PC-3 (cell line): ENCODE measurements around the gene MYH11. TPM values are rescaled to one million over a fixed set of nuclear protein-coding genes. Genes with fewer than 3 reads are reported as not detected.
"Not testable (repeated sequence)": the region's sequence is repeated elsewhere in the genome, so short reads cannot be mapped to it uniquely, and the experiment has no call there.

Source experiments
- ATAC-seq: fragments of 200-7000 bp; cut with Tn5 transposase; 2 replicates; pipeline ENCODE4 v1.9.1; 2020; ENCODE audit warnings: mild to moderate bottlenecking, moderate library complexity
- BruUV-seq: library from RNA; stranded (reverse); fragments of 400-500 nt; replicated peaks from 2 replicates; lab custom pipeline; 2021; lab: Mats Ljungman, UMichigan
- CTCF ChIA-PET: fragments of 300-600 bp; sonication (Branson Sonifier 250); formaldehyde crosslinking; loops from one replicate; lab custom pipeline; 2022; ENCODE audit warnings: antibody characterized with exemption; lab: Charles Lee
- POLR2A ChIA-PET: fragments of 300-600 bp; sonication (Branson Sonifier 250); formaldehyde crosslinking; loops from one replicate; lab custom pipeline; 2022; ENCODE audit warnings: antibody characterized with exemption; ENCODE audit not compliant: unreplicated experiment; lab: Charles Lee
- DNase-seq: peaks from one replicate; pipeline ENCODE4 v3.0.0-alpha.2; 2015
- H2AFZ ChIP-seq: fragments of 300-600 bp; sonication (generic); 2 replicates; pipeline ENCODE4 v1.6.0; 2016; ENCODE audit warnings: antibody characterized with exemption, low read length
- H3F3A ChIP-seq: fragments of 300-600 bp; sonication (generic); one replicate; pipeline ENCODE4 v1.6.0; 2017; ENCODE audit warnings: antibody characterized with exemption, low read length, control low read depth, mild to moderate bottlenecking; ENCODE audit not compliant: unreplicated experiment
- H3K27ac ChIP-seq: fragments of 300-600 bp; sonication (generic); 2 replicates; pipeline ENCODE4 v1.5.1; 2016; ENCODE audit warnings: mild to moderate bottlenecking, low read length
- H3K27me3 ChIP-seq: fragments of 300-600 bp; sonication (generic); 2 replicates; pipeline ENCODE4 v1.6.1; 2016; ENCODE audit warnings: low read length, mixed read lengths
- H3K36me3 ChIP-seq: fragments of 300-600 bp; sonication (generic); 2 replicates; pipeline ENCODE4 v1.6.1; 2016; ENCODE audit warnings: low read depth, mixed run types, low read length, mixed read lengths
- H3K4me1 ChIP-seq: fragments of 300-600 bp; sonication (generic); 2 replicates; pipeline ENCODE4 v1.5.1; 2016; ENCODE audit warnings: low read length; ENCODE audit not compliant: insufficient read depth
- H3K4me2 ChIP-seq: fragments of 300-600 bp; sonication (generic); 2 replicates; pipeline ENCODE4 v1.6.0; 2016; ENCODE audit warnings: low read length
- H3K4me3 ChIP-seq: fragments of 300-600 bp; sonication (generic); 2 replicates; pipeline ENCODE4 v1.5.1; 2016; ENCODE audit warnings: mild to moderate bottlenecking, low read length, mixed read lengths
- H3K79me2 ChIP-seq: fragments of 300-600 bp; sonication (generic); 2 replicates; pipeline ENCODE4 v1.6.1; 2017; ENCODE audit warnings: low read length, mixed read lengths
- H3K9ac ChIP-seq: fragments of 300-600 bp; sonication (generic); 2 replicates; pipeline ENCODE4 v1.6.0; 2016; ENCODE audit warnings: mild to moderate bottlenecking, low read length
- H3K9me2 ChIP-seq: fragments of 300-600 bp; sonication (generic); replicated peaks from 2 replicates; pipeline ENCODE4 v1.6.1; 2016; ENCODE audit warnings: mixed run types, low read length, mixed read lengths
- H3K9me3 ChIP-seq: fragments of 300-600 bp; sonication (generic); 2 replicates; pipeline ENCODE4 v1.6.1; 2016; ENCODE audit warnings: low read length, mixed read lengths
- H4K20me1 ChIP-seq: fragments of 300-600 bp; sonication (generic); 2 replicates; pipeline ENCODE4 v1.6.1; 2016; ENCODE audit warnings: low read length, mixed read lengths
- EZH2 ChIP-seq: fragments of 300-600 bp; sonication (generic); IDR thresholded peaks from one replicate; pipeline ENCODE4 v1.6.1; 2017; ENCODE audit warnings: antibody characterized with exemption, mild to moderate bottlenecking, low read length; ENCODE audit not compliant: unreplicated experiment
- EZH2phosphoT487 ChIP-seq: fragments of 300-600 bp; sonication (generic); IDR thresholded peaks from 2 replicates; pipeline ENCODE4 v1.6.1; 2018; ENCODE audit warnings: mild to moderate bottlenecking, antibody characterized with exemption, low read length, borderline replicate concordance
- intact Hi-C: fragments of 100-400 bp; cut with micrococcal nuclease; formaldehyde crosslinking; loops from 2 replicates; pipeline ENCODE4 v1.9.0; 2023
- total RNA-seq: library from RNA; depleted of rRNA; stranded (reverse); fragments of >200 nt; gene quantifications from 2 replicates; pipeline ENCODE4 v1.2.3, GENCODE V29; 2014
- TF ChIP-seq, protein P1 (sequence below): fragments of 300-600 bp; sonication (generic); conservative IDR thresholded peaks from 2 replicates; pipeline ENCODE4 v1.5.1; 2017; ENCODE audit warnings: antibody characterized with exemption, low read depth, mild to moderate bottlenecking, low read length

The MYH11 gene
- total RNA-seq, 1 experiment from 2014 or later = not detected

DNA sequence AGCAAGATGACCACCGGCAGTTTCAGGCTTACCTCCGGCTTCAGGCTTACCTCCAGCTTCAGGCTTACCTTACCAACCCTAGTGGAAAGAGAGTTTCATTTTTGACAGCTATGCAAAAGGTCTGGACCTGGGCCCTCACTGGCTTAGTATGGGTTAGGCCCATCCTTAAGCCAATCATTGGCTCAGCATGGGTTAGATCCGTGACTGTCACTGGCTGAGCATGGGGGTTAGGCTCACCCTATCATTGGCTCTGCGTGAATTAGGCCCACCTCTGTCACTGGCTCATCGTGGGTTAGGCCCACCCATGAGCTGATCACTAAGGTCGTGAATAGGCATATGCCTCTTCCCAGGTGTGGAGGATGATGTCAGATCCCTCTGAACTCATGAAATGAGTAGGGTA is 198.7 kb downstream of the MYH11 start:
- Histone ChIP-seq H3K4me3 (no peak overlapping the region), H3K9ac (no peak overlapping the region), H3K27me3 (no peaks in the 10 kb centered on the region), H3K9me2 (no peaks in the 10 kb centered on the region), H3K9me3 (no peaks in the 10 kb centered on the region), H3K79me2 (peaks cover 50% of the 10 kb centered on the region), H3K4me1 (peaks cover under 1% of the 10 kb centered on the region; the same call in 1 of the 2 replicates), H4K20me1 (no peaks in the 10 kb centered on the region), H3K36me3 (no peaks in the 10 kb centered on the region), H3F3A (no peaks in the 10 kb centered on the region), H3K4me2 (no peak overlapping the region), H3K27ac (no peak overlapping the region), H2AFZ (no peak overlapping the region)
- TF ChIP-seq EZH2 = no peak
- TF ChIP-seq, protein P1, sequence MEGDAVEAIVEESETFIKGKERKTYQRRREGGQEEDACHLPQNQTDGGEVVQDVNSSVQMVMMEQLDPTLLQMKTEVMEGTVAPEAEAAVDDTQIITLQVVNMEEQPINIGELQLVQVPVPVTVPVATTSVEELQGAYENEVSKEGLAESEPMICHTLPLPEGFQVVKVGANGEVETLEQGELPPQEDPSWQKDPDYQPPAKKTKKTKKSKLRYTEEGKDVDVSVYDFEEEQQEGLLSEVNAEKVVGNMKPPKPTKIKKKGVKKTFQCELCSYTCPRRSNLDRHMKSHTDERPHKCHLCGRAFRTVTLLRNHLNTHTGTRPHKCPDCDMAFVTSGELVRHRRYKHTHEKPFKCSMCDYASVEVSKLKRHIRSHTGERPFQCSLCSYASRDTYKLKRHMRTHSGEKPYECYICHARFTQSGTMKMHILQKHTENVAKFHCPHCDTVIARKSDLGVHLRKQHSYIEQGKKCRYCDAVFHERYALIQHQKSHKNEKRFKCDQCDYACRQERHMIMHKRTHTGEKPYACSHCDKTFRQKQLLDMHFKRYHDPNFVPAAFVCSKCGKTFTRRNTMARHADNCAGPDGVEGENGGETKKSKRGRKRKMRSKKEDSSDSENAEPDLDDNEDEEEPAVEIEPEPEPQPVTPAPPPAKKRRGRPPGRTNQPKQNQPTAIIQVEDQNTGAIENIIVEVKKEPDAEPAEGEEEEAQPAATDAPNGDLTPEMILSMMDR = no peak
- TF ChIP-seq EZH2phosphoT487 = no peak
- CTCF ChIA-PET = no interaction called here
- intact Hi-C loops = no loop called here
- POLR2A ChIA-PET = no interaction called here
- no peak for ATAC-seq
- BruUV-seq = no TSS peak
- no peak for DNase-seq

DNA sequence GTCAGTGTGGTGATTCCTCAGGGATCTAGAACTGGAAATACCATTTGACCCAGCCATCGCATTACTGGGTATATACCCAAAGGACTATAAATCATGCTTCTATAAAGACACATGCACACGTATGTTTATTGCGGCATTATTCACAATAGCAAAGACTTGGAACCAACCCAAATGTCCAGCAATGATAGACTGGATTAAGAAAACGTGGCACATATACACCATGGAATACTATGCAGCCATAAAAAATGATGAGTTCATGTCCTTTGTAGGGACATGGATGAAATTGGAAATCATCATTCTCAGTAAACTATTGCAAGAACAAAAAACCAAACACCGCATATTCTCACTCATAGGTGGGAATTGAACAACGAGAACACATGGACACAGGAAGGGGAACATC is 201.3 kb downstream of the MYH11 start:
- H3K4me3 ChIP-seq, H3K9me3 ChIP-seq, H3F3A ChIP-seq, H4K20me1 ChIP-seq, H3K4me1 ChIP-seq, H3K9me2 ChIP-seq, ATAC-seq, DNase-seq, H3K27me3 ChIP-seq, CTCF ChIA-PET, POLR2A ChIA-PET, BruUV-seq, H3K4me2 ChIP-seq, H3K9ac ChIP-seq, intact Hi-C loops, H2AFZ ChIP-seq, H3K36me3 ChIP-seq, H3K27ac ChIP-seq: not testable (repeated sequence)
- peaks cover 71% of the 10 kb centered on the region for H3K79me2 ChIP-seq

DNA sequence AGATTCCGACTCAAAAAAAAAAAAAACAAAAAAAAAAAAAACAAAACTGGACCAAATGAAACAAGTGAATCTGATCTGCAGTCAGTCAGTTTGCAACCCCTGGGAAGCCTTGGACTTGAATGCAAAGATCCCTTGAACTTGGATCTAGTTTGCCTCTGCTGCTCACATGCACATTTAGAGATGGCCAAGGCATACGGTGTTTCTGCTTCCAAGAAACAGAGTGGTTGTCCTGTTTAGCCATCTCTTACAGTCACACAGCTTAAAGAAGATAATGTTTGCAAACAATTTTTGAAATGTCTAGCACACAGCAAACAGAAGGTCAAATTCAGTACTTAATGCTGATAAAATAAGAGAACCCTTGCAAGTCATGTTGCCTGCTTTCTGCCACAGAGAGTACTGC is 202.2 kb downstream of the MYH11 start:
- TF ChIP-seq EZH2phosphoT487 (no peak), EZH2 (no peak)
- TF ChIP-seq, protein P1 = no peak
- H4K20me1 ChIP-seq = no peaks in the 10 kb centered on the region
- no peak overlapping the region for H3K4me3 ChIP-seq
- peaks cover 71% of the 10 kb centered on the region for H3K79me2 ChIP-seq
- ChIA-PET CTCF (no interaction called here), POLR2A (no interaction called here)
- H3K27me3 ChIP-seq = no peaks in the 10 kb centered on the region
- H3K36me3 ChIP-seq = no peaks in the 10 kb centered on the region
- no peak for DNase-seq
- no peak overlapping the region for H3K4me2 ChIP-seq
- no peaks in the 10 kb centered on the region for H3K9me3 ChIP-seq
- no peak overlapping the region for H3K9ac ChIP-seq
- H3K9me2 ChIP-seq = no peaks in the 10 kb centered on the region
- no peak for ATAC-seq
- peaks cover 4% of the 10 kb centered on the region; the same call in 1 of the 2 replicates for H3K4me1 ChIP-seq
- intact Hi-C loops = no loop called here
- no TSS peak for BruUV-seq
- no peak overlapping the region for H2AFZ ChIP-seq
- no peaks in the 10 kb centered on the region for H3F3A ChIP-seq
- H3K27ac ChIP-seq = no peak overlapping the region
